Right cardiac atrium (tissue), 5 donors: Measurements from ENCODE around the gene PBX1. TPM values are rescaled to one million over a fixed set of nuclear protein-coding genes. Genes with fewer than 3 reads are reported as not detected.

Experiments
- ATAC-seq, 2 donors: fragments of 200-7000 bp; cut with Tn5 transposase; one replicate each; pipeline versions ENCODE4 v1.8.0 to v1.9.1; 2020; ENCODE audit warnings: moderate library complexity in 2 of 2, mild to moderate bottlenecking in 1 of 2
- DNase-seq, 3 donors: peaks; one replicate each; pipeline ENCODE4 v3.0.0-alpha.2; 2020
- H3K27ac ChIP-seq: one replicate; pipeline ENCODE4 v1.5.1; 2013; ENCODE audit warnings: mild to moderate bottlenecking, low read length, control low read depth, moderate library complexity
- H3K27me3 ChIP-seq: one replicate; pipeline ENCODE4 v1.6.1; 2013; ENCODE audit not compliant: control insufficient read depth, insufficient read depth
- H3K4me1 ChIP-seq: one replicate; pipeline ENCODE4 v1.6.1; 2013; ENCODE audit warnings: low read length; ENCODE audit not compliant: control insufficient read depth, insufficient read depth
- H3K4me3 ChIP-seq: one replicate; pipeline ENCODE4 v1.5.1; 2013; ENCODE audit warnings: low read length, control low read depth
- H3K9me3 ChIP-seq: one replicate; pipeline ENCODE4 v1.6.1; 2013; ENCODE audit warnings: low read length; ENCODE audit not compliant: control insufficient read depth
- WGBS: extraction: QIAGEN DNeasy Blood & Tissue Kit; methylation state at CpG from one replicate; pipeline ENCODE4 v1.1.7; 2013; 5-methylcytosine and 5-hydroxymethylcytosine counted together
- intact Hi-C, 4 donors: fragments of 100-400 bp; cut with DNase I; formaldehyde crosslinking; loops; one replicate each; pipeline versions ENCODE4 v1.11.0 to v1.14.0; 2022 to 2023
- polyA plus RNA-seq: library from polyadenylated mRNA; stranded (reverse); fragments of 200-250 nt; gene quantifications from one replicate; pipeline ENCODE4 v1.2.3, GENCODE V29; 2013
- total RNA-seq, 4 donors: library from RNA; stranded (reverse); fragmentation: NEBNext Ultra II Directional; extraction: Animal tissue kit (Norgen Biotek cat#: 25700); gene quantifications; one replicate each; pipeline ENCODE4 v1.2.1, GENCODE V29; 2021
- donor health status: healthy with polysubstance abuse.
- donor health status: DM: no; HTN: yes; CAD: no.
- donor health status: DM: no; HTN: no; CAD: no.
- donor health status: DM: no; HTN: yes; CAD: no; lungs with severe emphysema.
- donor health status: DM: yes; HTN: yes; CAD: no.

The PBX1 gene
- total and polyA plus RNA-seq, 5 donors = 19.8 to 81.6 (median 76.8) TPM

DNA sequence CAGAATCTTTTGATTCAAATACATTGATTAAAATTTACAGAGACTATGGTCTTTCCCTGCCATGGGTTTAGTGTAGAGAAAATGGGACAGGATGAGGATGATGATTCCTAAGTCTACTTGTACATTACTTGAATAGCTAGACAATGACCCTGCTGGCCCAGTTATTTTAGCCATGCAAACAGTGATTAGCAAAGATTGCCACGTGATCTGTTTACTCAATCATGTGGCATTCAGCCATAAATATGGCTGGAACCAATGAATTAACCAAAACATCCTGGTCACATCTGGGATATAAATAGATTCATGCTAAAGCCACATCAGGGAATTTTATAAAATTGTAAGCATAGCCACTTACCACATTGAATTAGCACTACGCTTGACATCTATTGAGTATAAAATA lies 167.3 kb downstream of the PBX1 start:
- H3K9me3 ChIP-seq = no peaks in the 10 kb centered on the region
- no peaks in the 10 kb centered on the region for H3K27me3 ChIP-seq
- 57% methylated on average over 2 of the region's 2 CpGs for WGBS
- ATAC-seq (no peak), DNase-seq (no peak)
- intact Hi-C loops = no loop called here
- peaks cover 18% of the 10 kb centered on the region for H3K4me1 ChIP-seq
- no peak overlapping the region for H3K4me3 ChIP-seq
- H3K27ac ChIP-seq = no peak overlapping the region

DNA sequence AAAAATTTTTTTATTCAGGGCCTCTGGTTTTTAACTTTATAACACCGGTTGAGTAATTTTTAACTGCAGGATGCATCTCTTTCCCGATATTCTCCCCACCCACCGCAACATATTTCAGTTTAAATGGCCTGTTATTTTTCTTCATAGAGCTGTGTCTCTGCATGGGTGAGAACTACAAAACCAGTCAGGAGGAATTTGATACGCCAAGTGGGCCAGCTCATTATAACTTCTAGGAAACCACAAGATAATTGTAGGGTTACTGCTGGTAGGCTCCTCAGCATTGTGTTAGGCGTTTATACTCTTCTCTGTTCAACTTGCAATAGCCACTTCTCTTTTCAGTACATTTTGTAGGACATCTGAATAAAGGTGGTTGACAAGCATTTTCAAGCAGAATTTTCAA lies 169.7 kb downstream of the PBX1 start:
- Histone ChIP-seq H3K27ac (no peak overlapping the region), H3K4me3 (no peak overlapping the region), H3K4me1 (peaks cover 18% of the 10 kb centered on the region), H3K27me3 (no peaks in the 10 kb centered on the region), H3K9me3 (no peaks in the 10 kb centered on the region)
- intact Hi-C loops = no loop called here
- DNase-seq (no peak), ATAC-seq (no peak)
- 73% methylated on average over 5 of the region's 5 CpGs for WGBS

DNA sequence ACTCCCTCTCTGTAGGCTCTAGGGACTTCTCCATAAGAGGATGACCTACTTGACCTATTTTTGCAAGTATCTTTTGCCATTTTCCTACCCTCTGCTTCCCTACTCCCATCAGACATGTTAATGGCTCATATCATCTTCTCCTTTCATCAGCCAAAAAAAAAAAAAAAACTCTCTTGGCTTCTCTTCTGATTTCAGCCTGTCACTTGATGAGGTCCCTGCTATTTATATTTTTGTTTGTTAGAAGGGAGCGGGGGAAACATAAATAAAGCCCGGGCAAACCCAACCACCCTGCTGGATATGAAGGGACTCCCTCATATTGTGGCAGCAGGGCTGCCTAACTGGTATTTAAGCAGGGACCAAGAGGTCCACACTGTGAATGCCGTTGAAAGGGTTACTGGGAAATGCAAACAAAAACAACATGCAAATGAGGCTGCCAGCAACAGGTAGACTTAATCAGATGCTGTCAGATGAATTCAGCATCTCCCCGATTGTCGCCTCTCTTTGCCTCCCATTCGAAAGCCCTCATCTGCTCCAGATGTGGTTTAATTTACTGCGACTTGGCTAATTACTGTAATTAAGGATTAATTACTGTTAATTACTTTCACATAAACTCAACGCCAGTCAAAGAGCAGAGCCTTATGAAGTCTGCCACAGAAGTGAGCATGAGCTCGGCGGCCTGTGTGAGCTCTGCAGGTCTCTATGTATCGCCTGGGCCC lies 172.3 kb downstream of the PBX1 start:
- peak in 1 of 2 donors; percentile 31 for ATAC-seq

DNA sequence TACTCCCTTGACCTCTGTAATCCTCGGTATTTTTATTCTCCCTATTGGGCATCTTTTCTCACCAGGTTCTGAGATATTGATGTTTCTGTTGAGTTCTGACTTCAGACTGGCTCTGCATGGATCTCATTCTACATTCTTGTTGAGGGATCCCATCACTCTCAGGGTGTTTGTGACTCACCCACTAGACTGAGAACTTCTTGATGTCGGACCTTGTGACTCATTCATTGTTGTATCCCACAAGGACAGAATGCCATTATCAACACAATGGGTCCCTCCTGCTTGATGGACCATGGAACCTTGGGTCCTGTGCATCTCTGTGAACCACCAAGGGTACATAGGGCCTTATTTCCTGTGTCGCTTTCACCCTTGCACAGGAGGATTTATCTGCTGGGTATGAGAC lies 174.1 kb downstream of the PBX1 start:
- DNase-seq (no peak), ATAC-seq (no peak)
- no peaks in the 10 kb centered on the region for H3K9me3 ChIP-seq
- no peaks in the 10 kb centered on the region for H3K27me3 ChIP-seq
- H3K4me1 ChIP-seq = peaks cover 14% of the 10 kb centered on the region
- intact Hi-C loops = no loop called here
- H3K4me3 ChIP-seq = no peak overlapping the region
- WGBS = 89% methylated on average over 3 of the region's 3 CpGs
- H3K27ac ChIP-seq = no peak overlapping the region

More for the DNA sequence above, 172.3 kb downstream of the PBX1 start:
- no peaks in the 10 kb centered on the region for H3K9me3 ChIP-seq
- intact Hi-C loops = no loop called here
- no peak overlapping the region for H3K4me3 ChIP-seq
- no peak overlapping the region for H3K27ac ChIP-seq
- peak in 1 of 3 donors; percentile 46 for DNase-seq
- H3K27me3 ChIP-seq = no peaks in the 10 kb centered on the region
- H3K4me1 ChIP-seq = peaks cover 14% of the 10 kb centered on the region
- 85% methylated on average over 11 of the region's 11 CpGs for WGBS

DNA sequence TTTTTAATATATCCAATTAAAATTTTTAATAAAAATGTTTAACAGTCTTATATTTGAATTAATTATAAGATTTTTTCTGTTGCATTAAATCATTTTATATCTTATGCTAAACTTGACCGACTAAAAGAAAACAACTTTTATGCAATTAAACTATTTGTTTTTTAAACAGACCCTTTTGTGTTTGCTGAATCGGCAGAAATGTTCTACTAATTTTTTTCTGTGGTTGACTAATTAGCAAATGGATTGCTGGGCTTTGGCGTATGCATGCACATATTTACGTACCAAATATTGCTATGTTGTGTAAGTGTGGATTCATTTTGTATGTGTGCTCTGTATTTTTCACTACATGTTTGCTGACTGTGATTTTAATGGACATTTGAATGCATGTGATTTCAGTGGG lies 174.8 kb downstream of the PBX1 start:
- DNase-seq (no peak), ATAC-seq (no peak)
- Histone ChIP-seq H3K27me3 (no peaks in the 10 kb centered on the region), H3K4me3 (no peak overlapping the region), H3K27ac (no peak overlapping the region), H3K4me1 (peaks cover 14% of the 10 kb centered on the region), H3K9me3 (no peaks in the 10 kb centered on the region)
- WGBS = 99% methylated on average over 4 of the region's 4 CpGs
- intact Hi-C loops = no loop called here

DNA sequence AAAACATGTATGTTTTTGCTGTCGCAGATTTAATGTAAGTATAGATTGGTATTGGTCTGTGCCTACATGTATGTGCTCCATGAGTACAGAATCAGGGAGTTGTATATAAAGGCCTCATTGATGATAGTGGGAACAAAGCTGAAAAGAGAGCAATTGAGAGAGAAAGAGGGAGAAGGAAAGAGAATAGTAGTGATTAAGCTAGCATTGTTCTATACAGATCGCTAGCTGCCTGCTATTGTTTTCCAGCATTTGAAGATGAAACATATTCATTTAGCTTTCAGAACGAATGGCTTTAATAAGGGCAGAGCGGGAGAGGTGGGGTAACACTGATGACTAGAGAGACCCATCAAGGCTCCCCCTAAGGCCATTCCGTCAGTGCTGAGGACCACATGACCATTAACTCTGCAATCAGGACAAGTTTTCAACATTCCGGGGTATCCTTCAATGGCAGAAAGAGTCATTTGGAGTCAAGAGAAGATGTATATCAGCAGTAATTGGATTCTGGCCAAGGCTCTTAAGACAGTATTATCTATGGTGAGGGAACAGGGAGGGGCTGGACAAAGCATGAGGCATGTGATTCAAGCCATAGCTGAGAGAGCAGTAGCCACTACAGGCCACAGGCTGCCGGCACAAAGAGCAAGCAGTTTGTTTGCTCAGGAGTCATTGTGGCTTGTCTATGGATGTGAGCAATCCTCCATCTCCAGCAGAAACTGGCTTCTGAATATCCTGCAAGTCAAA lies 176.5 kb downstream of the PBX1 start:
- H3K4me3 ChIP-seq = no peak overlapping the region
- 73% methylated on average over 7 of the region's 7 CpGs for WGBS
- DNase-seq = no peak
- H3K9me3 ChIP-seq = no peaks in the 10 kb centered on the region
- peaks cover 12% of the 10 kb centered on the region for H3K4me1 ChIP-seq
- H3K27me3 ChIP-seq = no peaks in the 10 kb centered on the region
- H3K27ac ChIP-seq = no peak overlapping the region
- intact Hi-C loops = no loop called here
- peak; percentile 40 to 61 for ATAC-seq

DNA sequence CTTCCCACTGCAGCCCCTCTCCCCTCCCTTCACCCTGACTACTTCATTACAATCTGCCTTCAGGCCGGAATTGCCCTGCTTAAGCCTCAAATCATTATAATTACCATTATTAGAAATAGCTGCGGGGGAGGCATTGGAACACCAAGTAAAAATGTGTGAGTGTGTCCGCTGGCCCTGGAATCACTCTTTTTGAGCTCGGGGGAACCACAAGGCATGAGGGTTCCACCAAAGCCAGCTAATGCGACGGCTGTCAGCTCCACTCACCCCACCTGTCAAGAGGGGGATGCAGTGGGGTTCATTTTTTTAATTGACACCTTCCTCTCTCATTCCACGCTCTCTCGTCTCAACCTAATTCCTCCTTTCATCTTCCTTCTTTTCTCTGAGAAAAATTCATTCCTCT lies 177.2 kb downstream of the PBX1 start:
- 94% methylated on average over 8 of the region's 8 CpGs for WGBS
- DNase-seq (no peak), ATAC-seq (no peak)
- H3K27ac ChIP-seq = no peak overlapping the region
- H3K27me3 ChIP-seq = no peaks in the 10 kb centered on the region
- H3K4me3 ChIP-seq = no peak overlapping the region
- intact Hi-C loops = no loop called here
- peaks cover 10% of the 10 kb centered on the region for H3K4me1 ChIP-seq
- H3K9me3 ChIP-seq = no peaks in the 10 kb centered on the region

DNA sequence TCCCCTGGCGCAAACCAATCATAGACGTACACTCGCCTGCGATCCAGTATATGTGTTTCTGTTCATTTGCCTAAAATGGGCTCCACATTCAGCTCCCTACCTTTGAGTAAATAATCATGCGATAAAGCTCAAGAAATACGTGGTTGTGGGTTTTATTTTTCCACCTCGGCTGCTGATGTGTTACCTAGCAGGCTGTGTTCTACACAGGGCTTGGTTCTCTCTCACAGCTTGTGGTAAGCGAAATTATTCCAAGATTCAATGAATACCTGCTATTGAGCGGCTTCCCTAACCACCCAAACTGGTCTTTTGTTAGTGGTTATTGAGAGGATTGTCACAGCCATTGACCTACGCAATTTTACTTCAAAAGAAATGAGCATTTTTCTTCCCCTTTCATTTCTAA lies 180.2 kb downstream of the PBX1 start:
- Histone ChIP-seq H3K4me1 (peaks cover 8% of the 10 kb centered on the region), H3K27me3 (no peaks in the 10 kb centered on the region), H3K9me3 (no peaks in the 10 kb centered on the region), H3K4me3 (no peak overlapping the region), H3K27ac (no peak overlapping the region)
- DNase-seq = no peak
- 96% methylated on average over 10 of the region's 10 CpGs for WGBS
- ATAC-seq = no peak
- intact Hi-C loops = no loop called here

DNA sequence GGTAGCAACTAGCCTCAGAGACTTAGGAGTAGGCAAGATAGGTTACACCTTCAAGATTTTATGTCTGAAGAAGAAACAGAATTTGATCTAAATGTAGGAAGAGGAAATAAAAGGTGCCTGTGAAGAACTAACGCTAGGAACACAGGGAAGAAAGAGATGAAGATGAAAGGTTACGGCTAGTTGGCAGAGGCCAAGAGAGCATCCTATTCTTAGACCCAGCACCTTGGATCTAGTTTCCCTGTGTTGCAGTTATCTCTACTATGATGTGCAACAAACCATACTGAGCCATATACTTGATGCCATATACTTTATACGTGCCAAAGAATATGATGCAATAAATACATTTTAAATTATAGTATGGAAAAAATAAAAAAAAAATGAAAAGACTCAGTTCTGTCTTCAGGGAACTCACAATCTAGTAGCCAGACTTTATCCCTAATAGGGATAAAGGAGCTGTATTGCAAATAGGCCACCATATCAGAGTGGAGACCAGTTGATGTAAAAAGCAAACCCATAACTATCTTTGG lies 181.1 kb downstream of the PBX1 start:
- Histone ChIP-seq H3K4me1 (peaks cover 8% of the 10 kb centered on the region), H3K27ac (no peak overlapping the region), H3K9me3 (no peaks in the 10 kb centered on the region), H3K4me3 (no peak overlapping the region), H3K27me3 (no peaks in the 10 kb centered on the region)
- no peak for DNase-seq
- intact Hi-C loops = no loop called here
- 74% methylated on average over 3 of the region's 3 CpGs for WGBS
- ATAC-seq = no peak

DNA sequence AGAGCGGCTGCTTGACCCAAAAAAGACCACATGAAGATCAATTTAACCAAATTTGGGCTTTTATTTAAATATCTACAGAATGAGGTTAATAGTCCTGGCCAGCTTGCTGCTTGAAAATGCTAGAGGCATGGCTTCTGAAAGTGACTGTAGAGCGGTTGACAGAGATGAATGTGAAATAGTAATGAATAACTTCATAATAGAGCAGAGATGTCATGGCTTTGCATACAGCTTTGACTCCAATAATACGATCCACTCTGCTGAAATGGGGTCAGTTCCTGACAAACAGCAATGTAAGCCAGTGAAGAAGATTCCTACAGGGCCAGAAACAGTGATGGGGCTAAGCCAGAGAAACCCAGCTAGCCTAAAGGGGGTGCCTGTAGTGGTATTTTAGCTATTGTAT lies 183.8 kb downstream of the PBX1 start:
- WGBS = 89% methylated on average over 3 of the region's 3 CpGs
- Histone ChIP-seq H3K27me3 (no peaks in the 10 kb centered on the region), H3K9me3 (no peaks in the 10 kb centered on the region), H3K4me1 (peaks cover 2% of the 10 kb centered on the region), H3K27ac (no peak overlapping the region), H3K4me3 (no peak overlapping the region)
- intact Hi-C loops = no loop called here
- DNase-seq (no peak), ATAC-seq (no peak)

DNA sequence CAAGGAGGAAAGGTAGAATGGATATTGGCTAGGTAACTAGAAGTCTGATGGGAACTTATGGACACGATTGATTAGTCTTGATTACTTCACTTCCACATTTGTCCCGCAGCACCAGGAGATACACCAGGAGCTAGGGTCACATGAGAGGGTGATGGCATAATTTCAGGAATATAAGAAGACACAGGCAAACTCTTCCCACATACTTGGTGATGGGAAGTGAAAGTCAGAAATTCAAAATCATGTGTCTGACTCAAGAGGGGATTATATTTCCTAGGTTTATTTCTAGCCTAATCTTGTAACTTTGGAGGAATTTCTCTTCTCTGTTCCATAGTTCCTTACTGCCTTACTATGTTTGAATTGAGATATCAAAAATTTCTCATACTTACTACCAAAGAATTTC lies 185.0 kb downstream of the PBX1 start:
- ATAC-seq (no peak), DNase-seq (no peak)
- 85% methylated on average over 2 of the region's 2 CpGs for WGBS
- Histone ChIP-seq H3K27ac (no peak overlapping the region), H3K4me1 (peaks cover 5% of the 10 kb centered on the region), H3K9me3 (no peaks in the 10 kb centered on the region), H3K4me3 (no peak overlapping the region), H3K27me3 (no peaks in the 10 kb centered on the region)
- intact Hi-C loops = no loop called here
